Nucleus accumbens (tissue), 56 donors: Measurements from ENCODE around the gene MAL.
"Not testable (repeated sequence)": the region's sequence is repeated elsewhere in the genome, so short reads cannot be mapped to it uniquely, and the experiment has no call there.

ENCODE experiments used
- DNase-seq, 56 donors: peaks; one replicate each; lab custom pipeline; 2025; lab: John Stamatoyannopoulos, UW

MAL gene

DNA sequence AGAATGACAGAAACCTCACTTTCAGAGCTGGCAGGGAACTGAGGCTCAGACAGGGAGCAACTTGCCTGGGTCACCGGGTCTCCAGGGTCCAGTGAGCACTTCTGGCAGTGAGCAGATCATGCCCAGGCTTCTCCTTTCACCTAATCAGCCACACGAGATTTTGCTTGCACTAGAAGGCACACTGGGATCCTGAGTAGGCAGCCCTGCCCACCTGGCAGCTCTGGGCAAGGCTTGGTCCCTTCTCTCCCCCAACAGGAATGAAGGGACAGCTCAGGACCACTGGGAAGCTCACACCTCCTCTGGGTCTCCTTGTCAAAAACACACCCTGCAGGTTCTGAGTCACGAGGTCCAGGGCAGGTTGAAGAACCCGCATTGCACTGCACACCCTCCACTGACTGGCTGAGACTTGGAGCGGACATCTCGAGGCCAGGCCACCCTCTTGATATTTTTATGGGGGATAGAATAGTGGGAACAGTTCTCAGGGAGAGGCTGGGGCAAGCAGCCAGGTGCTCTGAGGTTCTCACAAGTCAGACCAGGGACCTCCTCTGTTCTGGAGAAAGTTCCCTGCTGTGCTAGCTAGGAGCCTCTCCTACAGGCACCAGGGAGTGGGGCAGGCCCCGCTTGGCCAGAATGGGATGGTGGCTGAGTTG is 5.7 kb downstream of the MAL start:
- no peak for DNase-seq

DNA sequence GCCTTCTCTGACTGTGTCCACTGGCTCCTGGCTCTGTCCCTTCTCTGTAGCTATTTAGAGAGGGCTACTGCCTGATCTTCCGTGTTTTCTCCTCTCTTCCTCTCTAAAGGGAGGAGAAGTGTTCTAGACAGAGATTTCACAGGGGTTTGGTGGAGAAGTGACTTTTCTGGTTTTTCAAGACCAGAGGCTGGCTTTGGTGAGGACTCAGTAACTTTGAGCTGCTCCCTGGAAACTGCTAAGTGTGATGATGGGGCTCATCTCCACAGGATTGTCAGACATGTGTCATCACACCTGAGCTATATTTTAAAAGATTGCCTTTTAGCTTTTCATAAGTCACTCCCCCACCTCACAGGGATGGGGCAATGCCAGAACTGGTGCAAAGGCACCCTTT is 6.2 kb downstream of the MAL start:
- DNase-seq, result no peak

DNA sequence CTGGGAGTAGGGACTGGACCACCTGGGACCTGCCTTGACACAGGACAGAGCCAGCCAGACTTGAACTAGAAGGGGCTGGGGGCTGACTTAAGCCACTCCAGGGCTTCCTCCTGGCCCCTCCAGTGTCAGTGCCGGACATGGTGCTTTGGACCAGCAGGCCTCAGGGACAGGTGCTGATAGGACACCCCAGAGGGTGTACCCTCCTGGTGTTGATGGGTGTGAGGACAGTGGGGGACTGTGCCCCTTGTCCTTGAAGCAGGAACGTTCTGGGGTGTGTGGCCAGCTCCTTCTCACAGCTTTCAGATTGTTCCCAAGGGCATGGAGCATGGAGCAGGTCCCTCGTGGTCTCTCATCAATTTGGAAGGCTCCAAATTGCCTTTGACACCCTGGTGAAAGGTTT is 6.8 kb downstream of the MAL start:
- DNase-seq, result no peak

DNA sequence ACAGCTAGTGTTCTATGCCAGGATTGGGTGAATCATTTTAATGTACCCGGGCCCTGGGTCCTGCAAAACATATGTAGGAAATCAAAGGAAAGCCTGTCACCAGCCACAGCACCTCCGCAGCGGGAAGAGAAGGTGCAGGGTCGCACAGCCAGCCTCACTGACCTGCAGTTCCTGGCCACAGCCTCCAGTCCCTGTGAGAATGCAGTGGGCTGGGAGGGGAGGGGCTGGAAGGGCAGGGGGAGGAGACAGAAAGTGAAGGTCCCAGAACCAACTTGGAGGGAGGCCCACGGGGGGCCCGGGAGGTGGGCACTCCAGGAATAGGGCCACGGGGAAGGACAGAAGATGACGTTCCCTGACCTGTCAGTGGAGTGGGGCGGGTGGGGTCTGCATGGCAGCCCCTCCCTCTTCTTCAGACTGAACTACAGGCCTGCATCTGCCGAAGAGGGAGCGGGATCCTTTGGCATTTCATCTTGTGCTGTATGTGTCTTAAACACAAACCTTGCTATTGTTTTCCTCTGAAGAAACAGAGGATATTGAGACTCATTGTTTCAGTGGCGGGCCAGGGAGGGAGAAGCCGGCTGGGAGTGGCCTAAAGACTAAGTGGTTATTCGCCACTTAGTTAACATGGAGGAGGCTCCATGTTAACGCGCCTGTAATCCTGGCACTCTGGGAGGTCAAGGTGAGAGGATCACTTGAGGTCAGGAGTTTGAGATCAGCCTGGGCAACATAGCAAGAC is 7.5 kb downstream of the MAL start:
- DNase-seq, result no peak

DNA sequence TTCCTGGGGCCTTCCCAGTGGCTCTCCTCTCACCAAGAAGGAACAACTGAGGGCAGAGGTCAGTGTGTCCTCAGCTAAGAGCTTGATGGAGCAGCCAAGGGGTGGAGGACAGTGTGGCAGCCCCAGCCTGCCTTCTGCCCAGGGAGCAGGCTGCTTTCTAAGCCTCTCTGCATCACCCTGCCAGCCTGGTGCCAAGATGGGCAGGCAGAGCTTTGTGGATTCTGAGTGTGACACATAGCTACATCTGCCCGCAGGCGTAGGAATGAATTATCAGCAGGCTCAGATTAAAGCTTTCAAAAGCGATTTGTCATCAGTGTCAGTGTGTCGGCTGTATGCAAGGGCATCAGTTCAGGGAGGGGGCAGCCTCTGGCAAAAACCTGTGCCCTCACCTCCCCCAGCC is 8.7 kb downstream of the MAL start:
- DNase-seq, result peak in 11 of 56 donors; percentile 14 to 81 (median 37)

DNA sequence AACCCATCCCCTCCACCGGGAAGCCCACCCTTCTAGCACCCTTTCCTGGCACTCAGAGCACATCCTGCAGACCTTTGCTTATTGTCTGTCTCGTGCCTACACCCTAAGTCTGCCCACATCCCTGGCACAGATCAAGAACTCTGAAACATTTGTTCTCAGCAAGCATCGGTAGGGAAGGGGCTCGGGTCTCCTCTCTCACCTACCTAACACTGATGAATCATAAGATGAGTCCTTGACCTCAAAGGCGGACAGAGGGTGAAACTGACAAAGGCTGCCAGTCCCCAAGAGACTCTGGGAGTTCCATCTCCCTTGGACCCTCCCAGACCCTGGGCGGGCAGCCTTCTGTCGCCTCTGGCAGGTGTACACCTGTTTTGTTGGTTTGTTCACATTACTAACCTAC is 9.3 kb downstream of the MAL start:
- DNase-seq, result no peak

DNA sequence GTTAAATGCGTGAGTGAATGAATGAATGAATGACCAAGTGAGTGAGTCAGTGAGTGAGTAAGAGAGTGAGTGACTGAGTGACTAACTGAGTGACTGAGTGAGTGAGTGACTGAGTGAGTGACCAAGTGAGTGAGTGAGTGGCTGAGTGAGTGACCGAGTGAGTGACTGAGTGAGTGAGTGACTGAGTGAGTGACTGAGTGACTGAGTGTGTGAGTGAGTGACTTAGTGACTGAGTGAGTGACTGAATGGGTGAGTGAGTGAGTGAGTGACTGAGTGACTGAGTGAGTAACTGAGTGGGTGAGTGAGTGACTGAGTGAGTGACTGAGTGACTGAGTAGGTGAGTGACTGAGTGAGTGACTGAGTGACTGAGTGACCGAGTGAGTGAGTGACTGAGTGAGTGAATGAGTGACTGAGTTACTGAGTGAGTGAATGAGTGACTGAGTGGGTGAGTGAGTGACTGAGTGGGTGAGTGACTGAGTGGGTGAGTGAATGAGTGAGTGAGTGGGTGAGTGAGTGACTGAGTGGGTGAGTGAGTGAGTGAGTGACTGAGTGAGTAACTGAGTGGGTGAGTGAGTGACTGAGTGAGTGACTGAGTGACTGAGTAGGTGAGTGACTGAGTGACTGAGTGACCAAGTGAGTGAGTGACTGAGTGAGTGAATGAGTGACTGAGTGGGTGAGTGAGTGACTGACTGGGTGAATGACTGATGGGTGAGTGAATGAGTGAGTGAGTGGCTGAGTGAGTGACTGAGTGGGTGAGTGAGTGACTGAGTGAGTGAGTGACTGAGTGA is 11.3 kb downstream of the MAL start:
- DNase-seq, result no peak

DNA sequence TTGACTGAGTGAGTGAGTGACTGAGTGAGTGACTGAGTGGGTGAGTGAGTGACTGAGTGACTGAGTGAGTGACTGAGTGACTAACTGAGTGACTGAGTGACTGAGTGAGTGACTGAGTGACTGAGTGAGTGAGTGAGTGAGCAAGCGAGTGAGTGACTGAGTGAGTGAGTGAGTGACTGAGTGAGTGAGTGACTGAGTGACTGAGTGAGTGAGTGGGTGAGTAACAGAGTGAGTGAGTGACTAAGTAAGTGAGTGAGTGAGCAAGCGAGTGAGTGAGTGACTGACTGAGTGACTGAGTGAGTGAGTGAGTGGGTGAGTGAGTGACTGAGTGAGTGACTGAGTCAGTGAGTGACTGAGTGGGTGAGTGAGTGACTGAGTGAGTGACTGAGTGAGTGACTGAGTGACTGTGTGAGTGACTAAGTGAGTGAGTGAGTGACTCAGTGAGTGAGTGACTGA is 11.9 kb downstream of the MAL start:
- DNase-seq, result no peak

DNA sequence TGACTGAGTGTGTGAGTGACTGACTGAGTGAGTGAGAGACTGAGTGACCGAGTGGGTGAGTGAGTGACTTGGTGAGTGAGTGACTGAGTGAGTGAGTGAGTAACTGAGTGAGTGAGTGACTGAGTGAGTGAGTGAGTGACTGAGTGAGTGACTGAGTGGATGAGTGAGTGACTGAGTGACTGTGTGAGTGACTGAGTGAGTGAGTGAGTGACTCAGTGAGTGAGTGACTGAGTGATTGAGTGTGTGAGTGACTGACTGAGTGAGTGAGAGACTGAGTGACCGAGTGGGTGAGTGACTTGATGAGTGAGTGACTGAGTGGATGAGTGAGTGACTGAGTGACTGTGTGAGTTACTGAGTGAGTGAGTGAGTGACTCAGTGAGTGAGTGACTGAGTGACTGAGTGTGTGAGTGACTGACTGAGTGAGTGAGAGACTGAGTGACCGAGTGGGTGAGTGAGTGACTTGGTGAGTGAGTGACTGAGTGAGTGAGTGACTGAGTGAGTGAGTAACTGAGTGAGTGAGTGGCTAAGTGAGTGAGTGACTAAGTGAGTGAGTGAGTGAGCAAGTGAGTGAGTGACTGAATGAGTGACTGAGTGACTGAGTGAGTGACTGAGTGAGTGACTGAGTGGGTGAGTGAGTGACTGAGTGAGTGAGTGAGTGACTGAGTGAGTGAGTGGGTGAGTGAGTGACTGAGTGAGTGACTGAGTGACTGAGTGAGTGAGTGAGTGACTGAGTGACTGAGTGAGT is 12.5 kb downstream of the MAL start:
- not testable (repeated sequence) for DNase-seq

DNA sequence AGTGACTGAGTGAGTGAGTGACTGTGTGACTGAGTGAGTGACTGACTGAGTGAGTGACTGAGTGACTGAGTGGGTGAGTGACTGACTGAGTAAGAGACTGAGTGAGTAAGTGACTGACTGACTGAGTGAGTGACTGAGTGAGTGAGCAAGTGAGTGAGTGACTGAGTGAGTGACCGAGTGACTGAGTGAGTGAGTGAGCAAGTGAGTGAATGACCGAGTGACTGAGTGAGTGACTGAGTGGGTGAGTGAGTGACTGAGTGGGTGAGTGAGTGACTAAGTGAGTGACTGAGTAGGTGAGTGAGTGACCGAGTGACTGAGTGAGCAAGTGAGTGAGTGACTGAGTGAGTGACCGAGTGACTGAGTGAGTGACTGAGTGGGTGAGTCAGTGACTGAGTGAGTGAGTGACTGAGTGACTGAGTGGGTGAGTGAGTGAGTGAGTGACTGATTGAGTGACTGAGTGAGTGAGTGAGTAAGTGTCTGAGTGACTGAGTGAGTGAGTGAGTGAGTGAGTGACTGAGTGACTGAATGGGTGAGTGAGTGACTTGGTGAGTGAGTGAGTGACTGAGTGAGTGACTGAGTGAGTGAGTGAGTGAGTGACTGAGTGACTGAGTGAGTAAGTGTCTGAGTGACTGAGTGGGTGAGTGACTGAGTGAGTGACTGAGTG is 13.3 kb downstream of the MAL start:
- no peak for DNase-seq

DNA sequence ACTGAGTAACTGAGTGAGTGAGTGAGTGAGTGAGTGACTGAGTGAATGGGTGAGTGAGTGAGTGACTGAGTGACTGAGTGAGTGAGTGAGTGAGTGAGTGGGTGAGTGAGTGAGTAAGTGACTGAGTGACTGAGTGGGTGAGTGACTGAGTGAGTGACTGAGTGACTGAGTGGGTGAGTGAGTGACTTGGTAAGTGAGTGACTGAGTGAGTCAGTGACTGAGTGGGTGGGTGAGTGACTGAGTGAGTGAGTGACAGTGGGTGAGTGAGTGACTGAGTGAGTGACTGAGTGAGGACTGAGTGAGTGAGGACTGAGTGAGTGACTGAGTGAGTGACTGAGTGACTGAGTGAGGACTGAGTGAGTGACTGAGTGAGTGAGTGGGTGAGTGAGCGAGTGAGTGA is 13.9 kb downstream of the MAL start:
- DNase-seq, result no peak

DNA sequence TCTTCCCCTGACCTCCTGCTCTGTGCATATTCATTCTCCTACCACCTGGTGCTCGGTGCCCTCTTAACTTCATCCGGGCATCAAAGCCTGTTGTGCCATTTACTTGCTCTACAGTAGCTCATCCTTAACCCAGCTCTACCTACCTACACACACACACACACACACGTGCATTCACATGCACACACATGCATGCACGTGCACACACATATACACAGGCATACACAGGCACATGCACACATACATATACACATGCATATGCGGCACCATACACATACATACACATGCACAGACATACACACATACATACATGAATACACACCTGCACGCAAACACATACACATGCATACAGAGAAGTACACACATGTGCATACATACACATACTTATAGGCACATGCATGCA is 14.5 kb downstream of the MAL start:
- no peak for DNase-seq

DNA sequence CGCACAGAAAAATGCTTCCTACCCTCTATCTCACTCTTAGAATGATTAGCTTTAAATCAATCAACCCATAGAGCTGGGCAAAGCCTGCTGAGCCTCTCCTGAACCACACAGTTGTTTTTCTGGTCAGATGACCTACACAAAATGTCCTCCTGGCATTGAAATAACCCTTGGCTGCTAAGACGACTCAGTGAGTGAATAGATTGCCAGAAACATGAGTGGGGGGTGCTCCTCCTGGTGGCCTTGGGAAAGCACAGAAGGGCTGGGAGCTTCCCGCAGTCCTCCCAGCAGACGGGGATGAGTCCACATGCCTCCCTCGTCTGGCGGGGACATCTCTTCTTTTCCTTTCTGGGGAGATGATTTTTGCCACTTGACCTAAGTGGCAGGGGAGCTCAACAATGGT is 14.9 kb downstream of the MAL start:
- DNase-seq, result peak in 4 of 56 donors; percentile 21 to 45 (median 32)

DNA sequence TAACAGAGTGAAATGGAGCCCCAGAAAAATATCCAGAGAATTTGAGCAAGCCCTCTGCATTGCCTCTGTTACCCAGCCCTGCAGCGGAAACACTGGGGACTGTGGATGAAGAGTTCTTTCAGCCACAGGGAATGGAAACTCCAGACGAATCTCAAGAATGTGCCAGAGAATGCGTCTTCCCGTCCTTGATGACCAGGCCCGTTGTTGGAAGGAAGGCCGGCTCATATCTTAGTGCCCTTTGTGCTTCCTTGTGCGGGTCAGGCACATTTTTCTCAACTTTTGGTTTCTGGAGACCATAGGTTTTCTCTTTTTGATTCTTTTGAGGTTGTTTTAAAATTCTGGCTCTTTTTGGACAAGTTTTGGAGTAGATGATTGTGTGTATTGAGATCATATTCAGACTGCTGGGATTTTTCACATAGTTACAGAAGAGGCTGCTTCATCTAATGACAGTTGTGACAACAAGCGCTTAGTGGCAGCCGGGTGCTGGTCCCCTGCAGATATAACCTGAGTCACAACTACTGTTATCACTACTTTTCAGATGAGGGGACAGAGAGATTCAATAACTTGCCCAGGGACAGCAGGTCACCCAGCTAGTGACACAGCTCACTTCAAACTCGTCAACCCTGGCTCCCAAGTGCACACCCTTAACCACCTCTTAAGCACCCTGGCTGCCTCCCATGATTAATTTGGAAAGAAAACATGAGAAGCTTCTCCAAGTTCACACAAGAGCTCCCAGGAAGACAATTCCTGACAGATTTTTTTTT is 15.7 kb downstream of the MAL start:
- no peak for DNase-seq

DNA sequence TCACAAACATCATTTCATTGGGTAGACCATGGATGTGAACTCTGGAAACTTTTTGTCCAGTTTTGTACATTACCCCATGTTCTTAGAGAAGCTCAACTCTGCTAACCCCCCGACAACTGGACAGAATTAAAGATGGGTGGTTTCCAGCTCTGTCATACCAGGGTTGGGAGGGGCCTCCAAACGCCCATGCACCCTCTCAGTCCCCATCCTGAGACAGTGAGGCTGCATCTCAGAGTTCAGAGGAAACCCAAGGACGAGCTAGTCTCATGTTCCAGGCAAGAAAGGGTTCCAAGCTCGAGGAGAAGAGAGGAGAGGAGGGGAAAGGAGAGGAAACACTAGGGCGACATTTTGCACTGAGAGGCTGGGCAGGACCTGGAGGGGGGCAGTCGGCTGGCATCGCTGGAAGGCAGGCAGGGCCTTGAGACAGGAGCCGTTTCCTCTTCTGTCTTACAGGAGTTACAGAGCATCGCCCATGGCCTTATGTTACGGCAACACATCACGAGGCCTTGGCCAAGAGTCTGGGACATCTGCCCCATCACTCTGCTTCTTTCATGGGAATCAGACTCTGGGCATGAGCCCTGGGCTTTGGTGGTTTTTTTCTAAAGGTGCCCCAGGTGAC is 16.4 kb downstream of the MAL start:
- DNase-seq, result no peak

DNA sequence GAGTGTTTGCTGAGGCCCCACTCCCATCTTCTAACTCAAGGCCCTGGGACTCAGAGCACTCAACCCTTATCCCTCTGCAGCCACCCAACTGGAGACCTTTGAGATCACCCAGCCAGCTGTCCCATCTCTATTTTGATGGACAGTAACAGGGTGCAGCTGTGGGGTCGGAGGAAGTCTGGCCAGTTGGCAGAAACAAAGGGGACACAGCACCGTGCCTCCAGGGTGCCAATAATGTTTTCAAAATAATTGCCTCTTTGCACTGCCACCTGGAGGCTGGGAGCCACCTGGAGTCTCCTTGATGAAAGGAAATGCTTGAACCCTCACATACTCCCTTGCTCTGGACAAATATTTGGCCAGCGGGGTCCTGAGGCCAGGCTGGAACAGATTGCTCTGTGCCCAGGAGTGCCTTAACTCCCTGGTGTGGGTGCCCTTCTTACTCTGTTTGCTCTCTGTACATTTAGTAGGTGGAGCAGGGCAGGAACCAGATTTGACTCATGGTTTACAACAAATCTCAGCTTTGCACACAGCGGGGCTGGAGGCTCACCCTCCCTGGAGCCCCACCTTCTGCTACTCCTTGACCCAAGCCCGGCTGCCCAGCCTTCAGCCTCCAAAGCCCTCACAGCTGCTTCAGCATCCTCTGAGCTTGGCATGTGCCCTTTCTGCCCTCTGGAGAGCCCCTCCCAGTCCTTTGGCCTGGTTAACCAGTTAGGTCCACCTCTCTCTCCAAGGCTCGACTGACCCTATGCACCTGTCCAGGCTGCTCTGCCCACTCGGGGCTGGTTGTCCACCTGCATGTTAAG is 17.2 kb downstream of the MAL start:
- no peak for DNase-seq

DNA sequence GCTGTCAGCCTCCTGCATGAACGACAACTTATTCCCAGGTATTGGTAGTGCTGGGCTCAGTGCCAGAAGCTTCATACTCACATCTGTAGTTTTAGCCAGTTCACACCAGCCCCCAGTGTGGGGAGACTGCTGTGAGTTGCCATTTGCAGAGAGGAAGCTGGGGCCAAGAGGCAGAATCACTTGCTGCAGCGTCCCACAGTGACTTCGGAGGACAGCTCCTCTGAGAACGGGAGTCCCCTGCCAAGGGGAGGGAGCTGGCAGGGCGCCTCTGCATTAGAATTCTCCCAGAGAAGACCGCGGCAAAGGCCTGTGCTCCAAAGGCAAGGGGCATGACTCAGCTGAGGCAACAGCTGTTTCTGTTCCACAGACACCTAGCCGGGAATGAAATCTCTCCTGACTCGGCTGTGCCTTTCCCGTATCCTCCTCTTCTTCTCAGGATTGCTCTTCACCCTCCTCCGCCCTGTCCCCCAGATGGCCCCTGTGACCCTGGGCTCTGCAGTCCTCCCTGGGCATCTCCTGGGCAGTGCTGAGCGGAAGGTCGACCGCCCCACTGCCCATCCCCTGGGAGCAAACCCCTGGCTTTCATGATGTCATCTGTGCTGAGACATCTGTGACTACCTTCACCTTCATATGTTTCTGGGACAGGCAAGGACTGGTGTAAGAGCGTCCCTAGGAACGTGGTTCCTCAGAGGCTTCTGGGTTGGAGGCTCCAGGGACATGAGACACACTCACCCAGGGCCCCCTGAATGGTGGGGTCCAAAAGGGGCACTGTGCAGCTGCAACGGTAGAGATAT is 18.0 kb downstream of the MAL start:
- peak in 54 of 56 donors; percentile 50 to 92 (median 82) for DNase-seq
